HL-60 (cell line): Measurements from ENCODE around the gene FBXO2.
A peak's percentile ranks its signal among the peaks of the same experiment; 100 is the strongest.

Experiments used
- DNase-seq, 2 experiments: peaks; one replicate each; pipeline ENCODE4 v3.0.0-alpha.2; 2010 to 2020; ENCODE audit warnings: low read depth in 1 of 2, low spot score in 1 of 2
- H3K27ac ChIP-seq: fragments of 250-450 bp; sonication (Bioruptor Pico); replicated peaks from 2 replicates; pipeline ENCODE4 v1.5.1; 2020; ENCODE audit warnings: mild to moderate bottlenecking, moderate library complexity
- H3K27me3 ChIP-seq: fragments of 250-450 bp; sonication (Bioruptor Pico); 2 replicates; pipeline ENCODE4 v1.5.1; 2021; ENCODE audit warnings: mild to moderate bottlenecking, moderate library complexity; ENCODE audit not compliant: insufficient read depth, poor library complexity, severe bottlenecking
- H3K4me3 ChIP-seq: replicated peaks from 2 replicates; pipeline ENCODE4 v1.5.1; 2011; ENCODE audit warnings: mild to moderate bottlenecking, control low read depth, low read length; ENCODE audit not compliant: insufficient read depth
- CTCF ChIP-seq: IDR thresholded peaks from one replicate; pipeline ENCODE4 v1.5.1; 2011; ENCODE audit warnings: low read length, control low read depth, inconsistent platforms; ENCODE audit not compliant: insufficient read depth
- GABPA ChIP-seq: IDR thresholded peaks from 2 replicates; pipeline ENCODE4 v1.6.1; 2012; ENCODE audit warnings: low read depth
- POLR2AphosphoS5 ChIP-seq: IDR thresholded peaks from 2 replicates; pipeline ENCODE4 v1.6.1; 2012; ENCODE audit warnings: low read depth
- REST ChIP-seq: IDR thresholded peaks from 2 replicates; pipeline ENCODE4 v1.6.1; 2012; ENCODE audit warnings: low read depth; ENCODE audit not compliant: insufficient replicate concordance
- SPI1 ChIP-seq: IDR thresholded peaks from 2 replicates; pipeline ENCODE4 v1.6.1; 2012; ENCODE audit warnings: low read depth, mild to moderate bottlenecking, borderline replicate concordance

Gene FBXO2

GRCh38 chr1:11622398-11622797 is 31.8 kb downstream of the FBXO2 start:
- H3K27me3 ChIP-seq = peaks cover 4% of the 10 kb centered on the region
- no peak overlapping the region for H3K4me3 ChIP-seq
- H3K27ac ChIP-seq = no peak overlapping the region
- TF ChIP-seq SPI1 (no peak), CTCF (no peak), POLR2AphosphoS5 (no peak), GABPA (no peak), REST (no peak)
- DNase-seq = peak in 1 of 2 experiments; percentile 16

- no peak overlapping the region for H3K4me3 ChIP-seq
- TF ChIP-seq GABPA (no peak), SPI1 (no peak), POLR2AphosphoS5 (no peak), REST (no peak), CTCF (no peak)
- H3K27me3 ChIP-seq = no peaks in the 10 kb centered on the region
- H3K27ac ChIP-seq = no peak overlapping the region
- no peak for DNase-seq
These were observed 33.3 kb downstream of the FBXO2 start for GRCh38 chr1:11620924-11621323.

GRCh38 chr1:11620405-11620804 is 33.8 kb downstream of the FBXO2 start:
- Histone ChIP-seq H3K4me3 (no peak overlapping the region), H3K27me3 (no peaks in the 10 kb centered on the region), H3K27ac (no peak overlapping the region)
- TF ChIP-seq REST = no peak
- TF ChIP-seq SPI1 = no peak
- TF ChIP-seq GABPA = no peak
- TF ChIP-seq CTCF = no peak
- TF ChIP-seq POLR2AphosphoS5 = no peak
- no peak for DNase-seq
